B cell (primary cell): ENCODE data around the gene SIPA1L3. TPM values are rescaled to one million over a fixed set of nuclear protein-coding genes. Genes with fewer than 3 reads are reported as not detected.

ENCODE experiments used
- ATAC-seq: fragments of 200-7000 bp; cut with Tn5 transposase; one replicate; pipeline ENCODE4 v1.10.0; 2021; ENCODE audit warnings: low read depth, mild to moderate bottlenecking, moderate number of reproducible peaks, moderate library complexity
- CTCF ChIA-PET: fragments of 350-600 bp; sonication (Branson Sonifier 250); formaldehyde crosslinking; loops from one replicate; lab custom pipeline; 2021; ENCODE audit warnings: antibody characterized with exemption, inconsistent platforms; lab: Charles Lee
- POLR2A ChIA-PET: fragments of 350-600 bp; sonication (Branson Sonifier 250); formaldehyde crosslinking; loops from one replicate; lab custom pipeline; 2021; ENCODE audit warnings: antibody characterized with exemption; lab: Charles Lee
- DNase-seq: peaks from one replicate; pipeline ENCODE4 v3.0.0; 2013
- H2AFZ ChIP-seq: 2 replicates; pipeline ENCODE4 v1.6.1; 2012; ENCODE audit warnings: mild to moderate bottlenecking, low read depth, low read length; ENCODE audit not compliant: insufficient read depth, poor library complexity, severe bottlenecking
- H3K27ac ChIP-seq, 2 donors: 1 replicate in 1 of 2; 2 replicates in 1 of 2; pipeline ENCODE4 v1.5.1; 2012 to 2013; ENCODE audit warnings: low read length in 2 of 2, mild to moderate bottlenecking in 2 of 2, moderate library complexity in 1 of 2
- H3K27me3 ChIP-seq, 4 experiments: fragments of 200-600 bp in 1 of 4; sonication (generic) in 1 of 4; replicated peaks in 1 of 4; 1 replicate in 2 of 4; 2 replicates in 2 of 4; pipeline versions ENCODE4 v1.6.1 to v1.7.0; 2013 to 2016; ENCODE audit warnings: low read length in 3 of 4, mild to moderate bottlenecking in 2 of 4, mixed read lengths in 1 of 4, moderate library complexity in 1 of 4; ENCODE audit not compliant: insufficient read depth in 4 of 4, control insufficient read depth in 3 of 4; ENCODE audit errors: control extremely low read depth in 1 of 4
- H3K36me3 ChIP-seq, 2 experiments: replicated peaks in 1 of 2; 1 replicate in 1 of 2; 2 replicates in 1 of 2; pipeline versions ENCODE4 v1.6.1 to v1.7.1; 2013; ENCODE audit warnings: low read length in 1 of 2; ENCODE audit not compliant: insufficient read depth in 2 of 2, control insufficient read depth in 1 of 2; ENCODE audit errors: control extremely low read depth in 1 of 2, extremely low read depth in 1 of 2
- H3K4me1 ChIP-seq, 2 donors: fragments of 200-600 bp in 1 of 2; sonication (generic) in 1 of 2; 1 replicate in 1 of 2; 2 replicates in 1 of 2; pipeline versions ENCODE4 v1.5.1 to v1.6.1; 2013 to 2017; ENCODE audit warnings: low read length in 2 of 2; ENCODE audit not compliant: control insufficient read depth in 2 of 2, insufficient read depth in 2 of 2
- H3K4me2 ChIP-seq: replicated peaks from 2 replicates; pipeline ENCODE3; 2012; ENCODE audit warnings: mild to moderate bottlenecking, low read depth, low read length; ENCODE audit not compliant: poor library complexity, severe bottlenecking
- H3K4me3 ChIP-seq, 5 experiments: fragments of 200-600 bp in 1 of 5; sonication (generic) in 1 of 5; 1 replicate in 3 of 5; 2 replicates in 2 of 5; pipeline versions ENCODE4 v1.5.1 to v1.7.0; 2011 to 2016; ENCODE audit warnings: low read length in 4 of 5, mild to moderate bottlenecking in 4 of 5, low read depth in 2 of 5, control low read depth in 1 of 5, moderate library complexity in 1 of 5; ENCODE audit not compliant: insufficient read depth in 1 of 5; ENCODE audit errors: control extremely low read depth in 1 of 5, extremely low read depth in 1 of 5
- H3K79me2 ChIP-seq: fragments of 200-600 bp; sonication (generic); one replicate; pipeline ENCODE4 v1.6.0; 2016; ENCODE audit warnings: low read length; ENCODE audit not compliant: control insufficient read depth, insufficient read depth
- H3K9ac ChIP-seq: fragments of 200-600 bp; sonication (generic); 2 replicates; pipeline ENCODE4 v1.6.1; 2017; ENCODE audit warnings: mild to moderate bottlenecking, low read length, moderate library complexity
- H3K9me3 ChIP-seq, 3 donors: one replicate each; pipeline versions ENCODE4 v1.6.1 to v1.7.1; 2013; ENCODE audit warnings: low read length in 2 of 3; ENCODE audit not compliant: control insufficient read depth in 2 of 3, insufficient read depth in 1 of 3; ENCODE audit errors: control extremely low read depth in 1 of 3
- H4K20me1 ChIP-seq: 2 replicates; pipeline ENCODE4 v1.6.0; 2012; ENCODE audit warnings: mild to moderate bottlenecking, low read length; ENCODE audit not compliant: insufficient read depth, control insufficient read depth, poor library complexity, severe bottlenecking
- H3K27ac Mint-ChIP-seq: one replicate; pipeline ENCODE4 v1.8.0; 2021; ENCODE audit warnings: mixed read lengths
- H3K27me3 Mint-ChIP-seq: one replicate; pipeline ENCODE4 v1.8.0; 2021; ENCODE audit warnings: mixed read lengths
- H3K4me1 Mint-ChIP-seq: one replicate; pipeline ENCODE4 v1.8.0; 2021; ENCODE audit warnings: mixed read lengths
- H3K4me3 Mint-ChIP-seq: one replicate; pipeline ENCODE4 v1.8.0; 2021; ENCODE audit warnings: mixed read lengths
- H3K9me3 Mint-ChIP-seq: one replicate; pipeline ENCODE4 v1.8.0; 2022; ENCODE audit warnings: mixed read lengths; ENCODE audit not compliant: insufficient read depth
- CTCF ChIP-seq: fragments of 200-600 bp; IDR thresholded peaks from one replicate; pipeline ENCODE4 v1.8.0; 2022; ENCODE audit warnings: antibody characterized with exemption, mild to moderate bottlenecking
- EZH2 ChIP-seq: IDR thresholded peaks from 2 replicates; pipeline ENCODE4 v1.6.1; 2012; ENCODE audit warnings: borderline replicate concordance, low read depth, mild to moderate bottlenecking, moderate library complexity, low read length; ENCODE audit not compliant: insufficient read depth, poor library complexity, severe bottlenecking
- WGBS: methylation state at CpG from one replicate; pipeline ENCODE4 v1.1.5; 2013; ENCODE audit warnings: missing lambda C conversion rate; ENCODE audit not compliant: insufficient coverage; 5-methylcytosine and 5-hydroxymethylcytosine counted together
- intact Hi-C: fragments of 100-400 bp; cut with micrococcal nuclease; formaldehyde crosslinking; loops from one replicate; pipeline ENCODE4 v1.10.0; 2022
- polyA plus RNA-seq: library from polyadenylated mRNA; depleted of rRNA; stranded (reverse); fragments of >200 nt; gene quantifications from 2 replicates; pipeline ENCODE4 v1.2.3, GENCODE V29; 2012
- total RNA-seq, 2 donors: library from RNA; stranded (reverse); fragments of 120-200 nt in 1 of 2; gene quantifications; 1 replicate in 1 of 2; 2 replicates in 1 of 2; pipeline versions ENCODE4 v1.2.3 to v1.2.4, GENCODE V29; 2013 to 2022

Gene SIPA1L3
- total and polyA plus RNA-seq, 2 donors (not counting 1 experiment from before 2014, with no cell fraction given) = 48.3 to 295 TPM

GRCh38 chr19:38219221-38219620, 312.2 kb downstream of the SIPA1L3 start:
- peaks cover 12 to 22% of the 10 kb centered on the region in 2 donors for H3K4me1 ChIP-seq
- ChIA-PET POLR2A (no interaction called here), CTCF (no interaction called here)
- H3K27me3 ChIP-seq = peaks cover 0 to 55% (median 17%) of the 10 kb centered on the region in 4 experiments
- H3K9ac ChIP-seq = no peak overlapping the region
- no peak overlapping the region for H3K27ac Mint-ChIP-seq
- no peak overlapping the region for H3K4me3 Mint-ChIP-seq
- intact Hi-C loops = no loop called here
- H2AFZ ChIP-seq = no peak overlapping the region
- 95% methylated on average over 10 of the region's 10 CpGs for WGBS
- peaks cover 0 to 6% (median 0%) of the 10 kb centered on the region in 3 donors for H3K9me3 ChIP-seq
- no peak overlapping the region for H3K27ac ChIP-seq
- H3K27me3 Mint-ChIP-seq = peaks cover 38% of the 10 kb centered on the region
- H4K20me1 ChIP-seq = no peaks in the 10 kb centered on the region
- H3K4me1 Mint-ChIP-seq = peaks cover 13% of the 10 kb centered on the region
- no peaks in the 10 kb centered on the region for H3K36me3 ChIP-seq
- H3K4me2 ChIP-seq = no peak overlapping the region
- TF ChIP-seq EZH2 (no peak), CTCF (no peak)
- DNase-seq (no peak), ATAC-seq (no peak)
- no peaks in the 10 kb centered on the region for H3K9me3 Mint-ChIP-seq
- no peak overlapping the region for H3K4me3 ChIP-seq
- H3K79me2 ChIP-seq = no peaks in the 10 kb centered on the region

GRCh38 chr19:38221421-38221820, 314.4 kb downstream of the SIPA1L3 start:
- Mint-ChIP-seq H3K27ac (no peak overlapping the region), H3K9me3 (no peaks in the 10 kb centered on the region), H3K4me1 (peaks cover 17% of the 10 kb centered on the region), H3K4me3 (no peak overlapping the region), H3K27me3 (peaks cover 45% of the 10 kb centered on the region)
- Histone ChIP-seq H3K4me3 (no peak overlapping the region), H3K4me1 (peaks cover 14 to 30% of the 10 kb centered on the region in 2 donors), H3K36me3 (no peaks in the 10 kb centered on the region), H3K9me3 (peaks cover 0 to 10% (median 0%) of the 10 kb centered on the region in 3 donors), H3K27me3 (peaks cover 0 to 71% (median 29%) of the 10 kb centered on the region in 4 experiments), H2AFZ (no peak overlapping the region), H3K27ac (no peak overlapping the region), H3K4me2 (no peak overlapping the region), H3K9ac (no peak overlapping the region), H3K79me2 (no peaks in the 10 kb centered on the region), H4K20me1 (no peaks in the 10 kb centered on the region)
- ATAC-seq = no peak
- CTCF ChIA-PET = no interaction called here
- no peak for DNase-seq
- intact Hi-C loops = loop anchor here (10.0 kb wide), 1 partner anchor 317 kb away; the partner anchor contains the start of genes SIPA1L3 and WDR87
- TF ChIP-seq EZH2 (no peak), CTCF (no peak)
- POLR2A ChIA-PET = interaction anchor here (0.6 kb wide), 1 partner anchor 378 kb away, joined by 6 read pairs; no protein-coding TSS in a partner anchor
- WGBS = 96% methylated on average over 6 of the region's 6 CpGs
